Prostate gland (tissue), 2 donors: ENCODE results near the gene ATP13A3. TPM values are rescaled to one million over a fixed set of nuclear protein-coding genes. Genes with fewer than 3 reads are reported as not detected.

Experiments
- DNase-seq: peaks from one replicate; pipeline ENCODE4 v3.0.0-alpha.2; 2019; ENCODE audit warnings: low spot score
- H3K27ac ChIP-seq, 2 donors: fragments of 200-600 bp; sonication (generic); 2 replicates each; pipeline ENCODE4 v1.5.1; 2017 to 2019
- H3K27me3 ChIP-seq: fragments of 200-600 bp; sonication (generic); replicated peaks from 2 replicates; pipeline ENCODE4 v1.5.1; 2019; ENCODE audit not compliant: insufficient read depth
- H3K36me3 ChIP-seq, 2 donors: fragments of 200-600 bp; sonication (generic); 1 replicate in 1 of 2; 2 replicates in 1 of 2; pipeline versions ENCODE4 v1.5.1 to v1.8.1; 2017 to 2019
- H3K4me1 ChIP-seq: fragments of 200-600 bp; sonication (generic); replicated peaks from 2 replicates; pipeline ENCODE4 v1.5.1; 2019
- H3K4me3 ChIP-seq, 2 donors: fragments of 200-600 bp; sonication (generic); 2 replicates each; pipeline ENCODE4 v1.5.1; 2017 to 2019
- H3K9me3 ChIP-seq: fragments of 200-600 bp; sonication (generic); 2 replicates; pipeline ENCODE4 v1.5.1; 2017
- POLR2A ChIP-seq: fragments of 450-650 bp; IDR thresholded peaks from one replicate; pipeline ENCODE4 v1.6.1; 2016; ENCODE audit warnings: antibody characterized with exemption, mild to moderate bottlenecking
- POLR2AphosphoS5 ChIP-seq: sonication (generic); formaldehyde crosslinking; IDR thresholded peaks from one replicate; pipeline ENCODE4 v1.6.1; 2017; ENCODE audit warnings: antibody characterized with exemption
- WGBS: methylation state at CpG from one replicate; pipeline ENCODE4 v1.1.5; 2018; 5-methylcytosine and 5-hydroxymethylcytosine counted together
- intact Hi-C: fragments of 100-400 bp; cut with DNase I; formaldehyde crosslinking; loops from one replicate; pipeline ENCODE4 v1.14.2; 2022
- total RNA-seq, 2 donors: library from RNA; depleted of rRNA; stranded (reverse); fragments of >200 nt; gene quantifications; one replicate each; pipeline ENCODE4 v1.1.0, GENCODE V29; 2016
- TF ChIP-seq, protein P1 (sequence below), 4 experiments: fragments of 200-600 bp in 2 of 4; fragments of 450-650 bp in 2 of 4; sonication (generic) in 2 of 4; IDR thresholded peaks; 1 replicate in 3 of 4; 2 replicates in 1 of 4; pipeline ENCODE4 v1.5.1; 2016 to 2019; ENCODE audit warnings: antibody characterized with exemption in 4 of 4, mild to moderate bottlenecking in 2 of 4, moderate library complexity in 2 of 4

ATP13A3 gene
- total RNA-seq, 2 donors from 2014 or later = 75.4 to 80.4 TPM

DNA sequence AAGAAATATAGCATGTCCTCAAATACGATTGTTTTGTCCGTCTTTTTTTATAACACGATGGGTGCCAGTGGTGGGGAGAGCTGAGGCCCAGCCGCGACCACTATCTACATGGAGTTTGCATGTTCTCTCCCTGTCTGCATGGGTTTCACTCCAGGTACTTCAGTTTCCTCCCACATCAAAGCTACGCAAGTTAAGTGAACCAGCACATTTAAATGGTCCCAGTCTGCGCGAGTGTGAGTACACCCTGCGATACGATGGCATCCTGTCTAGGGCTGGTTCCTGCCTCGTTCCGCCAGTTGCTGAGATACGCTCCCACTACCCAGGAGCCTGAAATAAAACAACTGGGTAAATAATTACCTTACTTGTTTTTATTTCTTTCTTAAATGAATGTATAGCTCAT, 40.6 kb downstream of the ATP13A3 start:
- Histone ChIP-seq H3K4me3 (no peak overlapping the region), H3K9me3 (no peaks in the 10 kb centered on the region), H3K4me1 (no peaks in the 10 kb centered on the region), H3K36me3 (no peaks in the 10 kb centered on the region), H3K27ac (peak overlapping the region in 1 of 2 donors; percentile 25), H3K27me3 (no peaks in the 10 kb centered on the region)
- DNase-seq = no peak
- 85% methylated on average over 13 of the region's 13 CpGs for WGBS
- no peak for TF ChIP-seq POLR2AphosphoS5
- intact Hi-C loops = no loop called here

GRCh38 chr3:194443901-194444300, 42.9 kb downstream of the ATP13A3 start:
- no peak for DNase-seq
- TF ChIP-seq POLR2AphosphoS5 (no peak), POLR2A (no peak)
- TF ChIP-seq, protein P1, sequence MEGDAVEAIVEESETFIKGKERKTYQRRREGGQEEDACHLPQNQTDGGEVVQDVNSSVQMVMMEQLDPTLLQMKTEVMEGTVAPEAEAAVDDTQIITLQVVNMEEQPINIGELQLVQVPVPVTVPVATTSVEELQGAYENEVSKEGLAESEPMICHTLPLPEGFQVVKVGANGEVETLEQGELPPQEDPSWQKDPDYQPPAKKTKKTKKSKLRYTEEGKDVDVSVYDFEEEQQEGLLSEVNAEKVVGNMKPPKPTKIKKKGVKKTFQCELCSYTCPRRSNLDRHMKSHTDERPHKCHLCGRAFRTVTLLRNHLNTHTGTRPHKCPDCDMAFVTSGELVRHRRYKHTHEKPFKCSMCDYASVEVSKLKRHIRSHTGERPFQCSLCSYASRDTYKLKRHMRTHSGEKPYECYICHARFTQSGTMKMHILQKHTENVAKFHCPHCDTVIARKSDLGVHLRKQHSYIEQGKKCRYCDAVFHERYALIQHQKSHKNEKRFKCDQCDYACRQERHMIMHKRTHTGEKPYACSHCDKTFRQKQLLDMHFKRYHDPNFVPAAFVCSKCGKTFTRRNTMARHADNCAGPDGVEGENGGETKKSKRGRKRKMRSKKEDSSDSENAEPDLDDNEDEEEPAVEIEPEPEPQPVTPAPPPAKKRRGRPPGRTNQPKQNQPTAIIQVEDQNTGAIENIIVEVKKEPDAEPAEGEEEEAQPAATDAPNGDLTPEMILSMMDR (IDR thresholded peaks at IDR 0.05) = no peak
- no peak overlapping the region for H3K4me3 ChIP-seq
- no peaks in the 10 kb centered on the region for H3K36me3 ChIP-seq
- 73% methylated on average over 2 of the region's 2 CpGs for WGBS
- H3K9me3 ChIP-seq = no peaks in the 10 kb centered on the region
- intact Hi-C loops = no loop called here
- no peak overlapping the region for H3K27ac ChIP-seq
- no peaks in the 10 kb centered on the region for H3K4me1 ChIP-seq
- no peaks in the 10 kb centered on the region for H3K27me3 ChIP-seq

GRCh38 chr3:194440756-194441155, 46.0 kb downstream of the ATP13A3 start:
- Histone ChIP-seq H3K4me1 (no peaks in the 10 kb centered on the region), H3K36me3 (no peaks in the 10 kb centered on the region), H3K9me3 (no peaks in the 10 kb centered on the region), H3K27me3 (no peaks in the 10 kb centered on the region), H3K4me3 (no peak overlapping the region), H3K27ac (peak overlapping the region in 1 of 2 donors; percentile 48)
- TF ChIP-seq POLR2AphosphoS5 = no peak
- TF ChIP-seq POLR2A = no peak
- TF ChIP-seq, protein P1 (IDR thresholded peaks at IDR 0.05) = no peak
- DNase-seq = no peak
- intact Hi-C loops = no loop called here
- 30% methylated on average over 2 of the region's 2 CpGs for WGBS

DNA sequence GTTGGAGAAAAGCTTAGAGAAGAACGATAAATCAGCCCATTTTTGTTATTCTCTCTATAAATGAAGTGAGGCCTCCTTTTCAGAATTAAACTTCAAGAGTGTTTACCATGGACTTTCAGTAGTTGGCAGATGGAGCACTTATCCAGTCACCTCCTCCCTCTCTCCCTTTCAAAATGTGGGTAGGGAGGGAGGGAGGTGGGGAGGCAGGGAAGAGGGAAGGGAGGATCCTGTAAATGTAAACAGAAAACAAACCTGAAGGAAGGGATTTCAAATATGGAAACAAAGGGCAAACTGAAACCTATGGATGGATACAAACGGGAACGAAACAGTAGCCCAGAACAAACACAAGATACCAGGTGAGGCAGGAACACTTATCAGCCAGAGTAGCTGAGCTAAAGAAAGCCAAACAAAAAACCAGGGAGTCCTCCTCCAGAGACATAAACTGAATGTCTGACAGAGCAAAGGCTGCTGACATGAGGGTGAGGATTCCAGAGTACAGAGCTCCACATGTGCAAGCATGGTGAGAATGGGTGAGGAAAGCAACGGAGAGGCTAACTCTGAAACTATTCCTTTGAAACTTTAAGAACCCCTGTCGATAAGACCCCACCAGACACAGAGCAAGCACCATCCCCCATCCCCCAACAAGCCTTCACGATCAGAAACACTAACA, 46.8 kb downstream of the ATP13A3 start:
- H3K27ac ChIP-seq = peak overlapping the region in 1 of 2 donors; percentile 45
- 63% methylated on average over 6 of the region's 6 CpGs for WGBS
- H3K4me1 ChIP-seq = no peaks in the 10 kb centered on the region
- intact Hi-C loops = no loop called here
- no peaks in the 10 kb centered on the region for H3K36me3 ChIP-seq
- no peak overlapping the region for H3K4me3 ChIP-seq
- H3K27me3 ChIP-seq = no peaks in the 10 kb centered on the region
- no peak for DNase-seq
- H3K9me3 ChIP-seq = no peaks in the 10 kb centered on the region
- TF ChIP-seq POLR2AphosphoS5 = no peak
- no peak for TF ChIP-seq POLR2A

GRCh38 chr3:194434503-194434902, 52.3 kb downstream of the ATP13A3 start:
- Histone ChIP-seq H3K27me3 (no peaks in the 10 kb centered on the region), H3K36me3 (no peaks in the 10 kb centered on the region), H3K4me3 (no peak overlapping the region), H3K27ac (no peak overlapping the region), H3K9me3 (no peaks in the 10 kb centered on the region), H3K4me1 (no peaks in the 10 kb centered on the region)
- 74% methylated on average over 3 of the region's 3 CpGs for WGBS
- no peak for DNase-seq
- intact Hi-C loops = no loop called here
- TF ChIP-seq POLR2A (no peak), POLR2AphosphoS5 (no peak)
- TF ChIP-seq, protein P1 (IDR thresholded peaks at IDR 0.05) = no peak

DNA sequence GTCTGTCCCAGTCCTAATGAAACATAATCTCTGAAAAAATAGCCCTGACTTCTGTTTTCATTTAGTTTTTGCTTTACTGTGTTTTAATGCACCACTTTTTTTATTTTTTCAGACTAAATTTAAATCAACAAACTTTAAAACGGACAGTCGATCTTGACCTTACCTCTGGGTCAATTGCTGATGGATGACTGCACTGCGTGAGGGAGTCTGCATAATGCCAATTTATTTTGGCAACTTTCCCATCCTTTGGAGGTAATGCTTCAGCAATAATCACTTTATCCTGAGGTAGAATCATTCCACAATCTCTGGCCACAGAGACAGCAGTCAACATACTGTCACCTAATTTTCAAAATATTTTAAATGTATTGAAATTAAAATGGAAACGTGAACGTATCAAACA, 55.2 kb downstream of the ATP13A3 start:
- Histone ChIP-seq H3K4me3 (no peak overlapping the region), H3K27me3 (no peaks in the 10 kb centered on the region), H3K36me3 (no peaks in the 10 kb centered on the region), H3K9me3 (no peaks in the 10 kb centered on the region), H3K27ac (no peak overlapping the region), H3K4me1 (no peaks in the 10 kb centered on the region)
- TF ChIP-seq POLR2AphosphoS5 (no peak), POLR2A (no peak)
- TF ChIP-seq, protein P1 (IDR thresholded peaks at IDR 0.05) = no peak
- WGBS = 82% methylated on average over 5 of the region's 5 CpGs
- no peak for DNase-seq
- intact Hi-C loops = no loop called here
